Suprapubic skin (tissue), 4 donors: ENCODE results near the gene DNAJB14. TPM values are rescaled to one million over a fixed set of nuclear protein-coding genes. Genes with fewer than 3 reads are reported as not detected.

Experiments
- DNase-seq, 2 donors: peaks; one replicate each; pipeline ENCODE4 v3.0.0-alpha.2; 2019; ENCODE audit warnings: low spot score in 2 of 2
- H3K27ac ChIP-seq: fragments of 200-600 bp; sonication (generic); one replicate; pipeline ENCODE4 v1.5.1; 2019
- H3K27me3 ChIP-seq: fragments of 200-600 bp; sonication (generic); one replicate; pipeline ENCODE4 v1.5.1; 2019
- H3K36me3 ChIP-seq: fragments of 200-600 bp; sonication (generic); one replicate; pipeline ENCODE4 v1.5.1; 2019
- H3K4me1 ChIP-seq: fragments of 200-600 bp; sonication (generic); one replicate; pipeline ENCODE4 v1.5.1; 2019
- H3K4me3 ChIP-seq: fragments of 200-600 bp; sonication (generic); one replicate; pipeline ENCODE4 v1.5.1; 2019; ENCODE audit warnings: mild to moderate bottlenecking
- H3K9me3 ChIP-seq: fragments of 200-600 bp; sonication (generic); one replicate; pipeline ENCODE4 v1.5.1; 2019
- CTCF ChIP-seq, 2 donors: fragments of 200-600 bp in 1 of 2; fragments of 450-650 bp in 1 of 2; sonication (generic) in 1 of 2; IDR thresholded peaks; one replicate each; pipeline ENCODE4 v1.5.1; 2016 to 2019; ENCODE audit warnings: antibody characterized with exemption in 2 of 2, mild to moderate bottlenecking in 1 of 2, moderate library complexity in 1 of 2
- EP300 ChIP-seq: sonication (generic); formaldehyde crosslinking; IDR thresholded peaks from one replicate; pipeline ENCODE4 v1.6.1; 2017; ENCODE audit warnings: antibody characterized with exemption
- POLR2A ChIP-seq, 2 donors: fragments of 450-650 bp; IDR thresholded peaks; one replicate each; pipeline ENCODE4 v1.6.1; 2017; ENCODE audit warnings: antibody characterized with exemption in 2 of 2, mild to moderate bottlenecking in 2 of 2, moderate library complexity in 2 of 2
- POLR2AphosphoS5 ChIP-seq, 3 donors: sonication (generic); formaldehyde crosslinking; IDR thresholded peaks; one replicate each; pipeline ENCODE4 v1.6.1; 2017; ENCODE audit warnings: antibody characterized with exemption in 3 of 3
- WGBS: methylation state at CpG from one replicate; pipeline ENCODE4 v1.1.5; 2018; 5-methylcytosine and 5-hydroxymethylcytosine counted together
- total RNA-seq, 4 donors: library from RNA; depleted of rRNA; stranded (reverse); fragments of >200 nt; gene quantifications; one replicate each; pipeline ENCODE4 v1.1.0, GENCODE V29; 2016

Gene DNAJB14
- total RNA-seq, 4 donors from 2014 or later: 19.4 to 30.9 (median 19.8) TPM

DNA sequence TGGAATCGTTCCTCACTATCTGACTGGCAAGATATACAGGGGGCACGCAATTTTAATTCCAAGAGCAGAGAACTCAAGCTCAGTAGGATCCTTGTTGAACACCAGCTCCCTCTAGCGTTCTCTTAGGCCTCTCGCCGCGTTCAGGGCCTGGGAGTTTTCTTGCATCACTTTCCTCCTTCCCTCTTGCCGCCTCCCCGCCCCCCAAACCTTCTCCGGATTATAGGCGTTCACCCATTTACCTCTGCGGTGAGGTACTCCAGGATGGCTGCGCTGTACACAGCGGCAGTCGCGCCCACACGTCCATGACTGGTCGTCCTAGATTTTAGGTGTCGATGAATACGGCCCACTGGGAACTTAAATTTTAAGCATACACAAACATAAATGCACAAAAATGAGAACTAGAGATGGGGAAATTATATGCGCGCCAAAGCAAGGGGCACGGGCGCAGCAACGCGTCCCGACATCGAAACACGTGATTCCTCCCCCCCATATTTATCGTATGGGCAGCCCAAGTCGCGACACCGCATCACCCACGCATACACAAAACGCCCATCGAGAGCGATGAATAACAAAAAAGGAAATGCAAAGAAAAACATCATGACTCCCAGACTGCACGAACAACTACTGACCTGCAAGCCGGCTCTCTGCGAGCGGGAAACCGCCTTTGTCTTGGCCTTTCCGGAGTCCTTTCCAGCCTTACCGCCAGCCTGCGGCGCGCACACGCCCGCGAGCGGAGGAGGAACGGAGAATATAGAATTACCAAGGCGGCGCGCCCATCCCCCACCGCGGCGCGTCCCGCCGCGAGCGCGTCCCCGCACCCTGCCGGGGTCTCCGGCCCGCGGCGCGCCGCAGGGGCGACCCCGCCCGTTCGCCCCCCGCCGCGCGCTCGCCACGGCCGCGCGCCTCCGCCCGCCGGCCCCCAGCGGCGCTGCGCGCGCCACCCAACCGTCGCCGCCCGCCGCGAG lies 2.9 kb upstream of the DNAJB14 start:
- Histone ChIP-seq H3K36me3 (no peaks in the 10 kb centered on the region), H3K27ac (peak overlapping the region; percentile 93), H3K27me3 (no peaks in the 10 kb centered on the region), H3K4me1 (peaks cover 41% of the 10 kb centered on the region), H3K4me3 (peak overlapping the region; percentile 90), H3K9me3 (no peaks in the 10 kb centered on the region)
- DNase-seq: peak; percentile 94 to 95
- under 1% methylated on average over 63 of the region's 98 CpGs for WGBS
- TF ChIP-seq CTCF (IDR thresholded peaks at IDR 0.05) (peak; percentile 77 to 88), EP300 (no peak), POLR2AphosphoS5 (IDR thresholded peaks at IDR 0.05) (peak in 1 of 3 donors; percentile 24), POLR2A (IDR thresholded peaks at IDR 0.05) (no peak)

DNA sequence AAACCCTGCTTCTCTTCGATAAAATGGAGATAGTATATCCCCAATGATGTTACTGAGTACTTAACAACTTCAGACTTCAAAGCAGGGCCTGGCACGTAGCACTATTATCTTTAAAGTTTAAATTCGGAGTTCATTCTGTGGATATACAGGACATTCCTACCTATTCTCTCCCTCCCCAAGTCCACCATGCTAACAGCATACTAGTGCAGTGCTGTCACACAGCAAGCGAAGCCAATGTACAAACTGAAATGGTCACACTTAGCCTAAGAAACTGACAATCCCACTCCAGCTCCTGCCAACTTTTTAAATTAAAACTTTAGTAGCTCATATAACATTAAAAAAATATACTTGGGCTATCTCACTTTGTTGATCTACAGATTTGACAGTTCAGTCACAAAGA lies 1.2 kb upstream of the DNAJB14 start:
- Histone ChIP-seq H3K4me1 (peaks cover 41% of the 10 kb centered on the region), H3K36me3 (no peaks in the 10 kb centered on the region), H3K27me3 (no peaks in the 10 kb centered on the region), H3K27ac (peak overlapping the region; percentile 93), H3K9me3 (no peaks in the 10 kb centered on the region), H3K4me3 (peak overlapping the region; percentile 93)
- DNase-seq: no peak
- WGBS: 79% methylated on average over 4 of the region's 4 CpGs
- TF ChIP-seq CTCF (IDR thresholded peaks at IDR 0.05) (no peak), POLR2A (IDR thresholded peaks at IDR 0.05) (no peak), POLR2AphosphoS5 (IDR thresholded peaks at IDR 0.05) (no peak), EP300 (no peak)

DNA sequence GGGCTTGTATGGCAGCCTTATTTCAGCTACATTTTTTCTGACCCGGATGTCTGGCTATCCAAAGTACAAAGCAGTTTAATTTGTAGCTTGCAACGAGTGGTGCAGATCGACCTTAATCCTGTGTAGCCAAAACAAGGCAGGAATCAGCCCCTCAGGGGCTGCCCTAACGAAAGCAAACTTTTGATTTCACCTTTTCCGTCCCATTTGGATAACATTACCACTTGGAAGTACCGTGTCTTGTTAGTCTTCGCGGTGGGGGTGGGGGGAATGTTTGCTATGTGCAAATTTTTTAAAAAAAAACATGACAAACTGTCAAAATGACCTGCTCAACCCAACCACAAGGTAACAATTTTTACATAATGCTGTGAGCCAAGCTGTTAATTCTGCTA lies 766 bp upstream of the DNAJB14 start:
- no peaks in the 10 kb centered on the region for H3K36me3 ChIP-seq
- H3K27me3 ChIP-seq: no peaks in the 10 kb centered on the region
- peak overlapping the region; percentile 93 for H3K27ac ChIP-seq
- WGBS: 22% methylated on average over 8 of the region's 8 CpGs
- TF ChIP-seq POLR2A (IDR thresholded peaks at IDR 0.05) (no peak), POLR2AphosphoS5 (IDR thresholded peaks at IDR 0.05) (no peak), CTCF (IDR thresholded peaks at IDR 0.05) (no peak), EP300 (no peak)
- DNase-seq: no peak
- peaks cover 41% of the 10 kb centered on the region for H3K4me1 ChIP-seq
- H3K9me3 ChIP-seq: no peaks in the 10 kb centered on the region
- H3K4me3 ChIP-seq: peak overlapping the region; percentile 93

DNA sequence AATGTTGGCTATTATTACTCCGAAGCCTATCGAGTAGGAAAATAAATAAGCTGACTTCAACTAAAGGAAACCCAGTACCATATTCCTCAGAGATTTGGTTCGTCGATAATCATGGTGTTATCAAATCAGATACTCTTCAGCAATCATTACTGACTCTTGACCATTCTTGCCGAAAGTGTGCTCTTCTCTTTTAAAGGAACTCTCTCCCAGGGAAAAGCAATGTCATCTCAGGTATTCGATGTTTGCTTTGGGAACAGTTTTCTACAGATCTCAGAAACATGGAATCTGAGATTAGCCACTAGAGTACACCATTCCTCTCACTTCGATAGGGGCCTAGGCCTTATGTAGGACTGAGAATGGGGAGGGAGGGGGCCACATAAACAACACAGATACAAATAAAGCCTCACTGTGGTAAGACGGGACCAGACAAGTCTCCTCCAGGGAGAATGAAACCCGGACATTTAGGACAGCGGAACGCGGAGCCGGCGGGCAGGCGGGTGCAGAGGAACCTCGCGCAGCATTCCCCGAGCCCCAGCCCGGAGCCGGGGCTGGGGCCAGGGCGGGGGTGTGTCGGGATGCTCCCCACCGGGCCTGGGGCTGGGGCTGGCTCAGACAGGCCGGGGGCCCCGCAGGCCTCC lies 581 bp downstream of the DNAJB14 start:
- TF ChIP-seq CTCF (IDR thresholded peaks at IDR 0.05): no peak
- no peak for TF ChIP-seq POLR2A (IDR thresholded peaks at IDR 0.05)
- no peak for TF ChIP-seq EP300
- no peak for TF ChIP-seq POLR2AphosphoS5 (IDR thresholded peaks at IDR 0.05)
- Histone ChIP-seq H3K9me3 (no peaks in the 10 kb centered on the region), H3K27ac (peak overlapping the region; percentile 93), H3K27me3 (no peaks in the 10 kb centered on the region), H3K4me3 (peak overlapping the region; percentile 93), H3K36me3 (no peaks in the 10 kb centered on the region), H3K4me1 (peaks cover 36% of the 10 kb centered on the region)
- no peak for DNase-seq
- WGBS: 4% methylated on average over 15 of the region's 25 CpGs

DNA sequence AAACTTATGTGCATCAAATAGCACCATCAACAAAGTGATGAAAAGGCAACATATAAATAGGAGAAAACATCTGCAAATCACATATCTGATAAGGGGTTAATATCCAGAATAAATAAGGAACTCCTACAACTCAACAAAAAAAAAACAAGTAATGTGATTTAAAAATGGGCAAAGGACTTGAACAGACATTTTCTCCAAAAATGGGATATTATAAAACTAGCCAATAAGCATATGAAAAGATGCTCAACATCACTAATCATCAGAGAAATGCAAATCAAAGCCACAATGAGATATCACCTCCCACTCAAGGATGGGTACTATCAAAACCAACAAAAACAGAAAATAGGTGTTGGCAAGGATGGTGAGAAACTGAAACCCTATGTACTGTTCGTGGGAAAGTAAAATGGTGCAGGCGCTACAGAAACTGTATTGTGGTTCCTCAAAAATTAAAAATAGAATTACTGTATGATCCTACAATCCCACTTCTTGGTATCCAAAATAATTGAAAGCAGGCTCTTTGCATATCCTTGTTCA lies 2.4 kb downstream of the DNAJB14 start:
- Histone ChIP-seq H3K36me3 (no peaks in the 10 kb centered on the region), H3K9me3 (no peaks in the 10 kb centered on the region), H3K4me3 (no peak overlapping the region), H3K27me3 (no peaks in the 10 kb centered on the region), H3K4me1 (peaks cover 34% of the 10 kb centered on the region), H3K27ac (no peak overlapping the region)
- no peak for DNase-seq
- TF ChIP-seq EP300 (no peak), CTCF (IDR thresholded peaks at IDR 0.05) (no peak), POLR2AphosphoS5 (IDR thresholded peaks at IDR 0.05) (no peak), POLR2A (IDR thresholded peaks at IDR 0.05) (no peak)
- WGBS: 86% methylated on average over 2 of the region's 2 CpGs
